GM23248 (cell line): Measurements from ENCODE around the gene IRF6.

Source experiments
- EZH2 ChIP-seq: fragments of 200-600 bp; sonication (generic); IDR thresholded peaks from 2 replicates; pipeline ENCODE4 v1.6.1; 2018; ENCODE audit warnings: antibody characterized with exemption, mild to moderate bottlenecking; ENCODE audit not compliant: insufficient read depth, poor library complexity, severe bottlenecking
- EZH2phosphoT487 ChIP-seq: fragments of 200-600 bp; sonication (generic); IDR thresholded peaks from 2 replicates; pipeline ENCODE4 v1.6.1; 2018; ENCODE audit warnings: antibody characterized with exemption, moderate library complexity, mild to moderate bottlenecking, low read depth; ENCODE audit not compliant: insufficient read depth

DNA sequence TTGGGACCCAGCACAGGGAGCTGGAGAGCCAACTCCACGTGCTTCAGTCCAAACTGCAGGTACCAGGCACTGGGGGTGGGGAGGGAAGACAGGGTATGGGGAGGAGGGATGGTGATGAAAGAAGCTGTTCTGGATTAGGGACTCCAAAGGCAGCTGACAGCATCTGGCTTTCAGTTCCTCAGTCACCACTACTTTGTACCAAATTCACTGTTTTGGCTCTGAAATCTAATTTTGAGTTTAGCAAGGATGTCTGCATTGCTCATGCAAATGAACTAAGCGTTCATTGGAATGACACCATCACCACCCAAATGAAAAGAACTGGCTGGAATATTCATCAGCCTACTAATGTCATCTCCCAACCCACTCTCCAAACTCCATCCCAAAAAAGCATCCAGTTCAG, 30.3 kb downstream of the IRF6 start:
- no peak for TF ChIP-seq EZH2
- TF ChIP-seq EZH2phosphoT487 = no peak
